GM19395 (cell line): ENCODE results near the gene CHRNA7.

Experiments
- ATAC-seq: cut with Tn5 transposase; IDR thresholded peaks from one replicate; pipeline ENCODE4 v1.9.1; 2021; ENCODE audit warnings: mild to moderate bottlenecking, moderate library complexity; ENCODE audit not compliant: unreplicated experiment

CHRNA7 gene

DNA sequence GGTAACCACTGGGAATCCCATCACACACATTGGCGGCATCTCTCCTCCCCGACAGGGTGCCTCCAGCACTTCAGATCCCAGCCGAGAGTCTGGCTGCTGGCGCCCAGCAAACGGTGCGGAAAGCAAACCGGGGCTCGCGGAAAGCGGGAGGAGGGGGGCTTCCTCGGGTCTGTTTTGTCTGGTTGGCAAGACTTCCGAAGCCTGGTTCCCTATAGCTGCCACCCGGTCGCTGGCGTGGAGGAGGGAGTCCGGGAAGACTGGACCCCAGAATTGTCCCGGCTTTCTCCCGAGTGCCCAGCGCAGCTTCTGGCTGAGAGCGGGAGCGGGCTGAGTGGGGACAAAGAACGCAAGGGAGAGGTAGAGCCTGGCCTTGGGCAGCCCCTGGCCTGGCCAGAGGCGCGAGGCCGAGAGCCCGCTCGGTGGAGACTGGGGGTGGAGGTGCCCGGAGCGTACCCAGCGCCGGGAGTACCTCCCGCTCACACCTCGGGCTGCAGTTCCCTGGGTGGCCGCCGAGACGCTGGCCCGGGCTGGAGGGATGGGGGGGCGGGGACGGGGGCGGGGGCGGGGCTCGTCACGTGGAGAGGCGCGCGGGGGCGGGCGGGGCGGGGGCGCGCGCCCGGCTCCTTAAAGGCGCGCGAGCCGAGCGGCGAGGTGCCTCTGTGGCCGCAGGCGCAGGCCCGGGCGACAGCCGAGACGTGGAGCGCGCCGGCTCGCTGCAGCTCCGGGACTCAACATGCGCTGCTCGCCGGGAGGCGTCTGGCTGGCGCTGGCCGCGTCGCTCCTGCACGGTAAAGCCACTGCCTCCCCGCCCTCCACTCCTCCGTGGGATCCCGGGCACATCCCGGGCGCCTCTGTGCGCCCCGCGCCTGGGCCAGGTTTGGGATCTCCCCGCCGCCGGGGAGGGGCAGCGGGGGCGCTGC, at the start of gene CHRNA7:
Gene CHRNA7 (plus strand): TSS at position 654 of the 920 bp plus-strand sequence. CDS start 80 bp downstream, at position 734.
- ATAC-seq: no peak

DNA sequence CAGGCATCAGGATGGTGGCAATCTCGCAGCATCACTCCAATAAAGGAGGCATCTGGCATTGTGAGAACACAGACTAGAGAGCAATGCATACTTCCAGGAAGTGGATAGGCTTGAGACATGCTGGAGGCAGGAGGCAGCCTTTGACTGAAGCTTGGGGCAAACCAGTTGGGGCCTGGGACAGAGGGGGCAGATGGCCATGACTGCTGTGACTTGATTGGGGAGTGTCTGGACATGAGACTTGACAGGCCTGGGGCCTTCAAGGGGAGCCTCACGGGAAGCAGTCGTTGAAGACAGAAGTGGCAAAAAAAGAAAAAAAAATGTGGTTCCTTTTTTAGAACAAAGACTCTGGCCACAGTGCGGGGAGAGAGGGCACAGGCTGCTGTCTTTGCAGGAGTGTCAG, 44.7 kb upstream of the CHRNA7 start:
- ATAC-seq: no peak

DNA sequence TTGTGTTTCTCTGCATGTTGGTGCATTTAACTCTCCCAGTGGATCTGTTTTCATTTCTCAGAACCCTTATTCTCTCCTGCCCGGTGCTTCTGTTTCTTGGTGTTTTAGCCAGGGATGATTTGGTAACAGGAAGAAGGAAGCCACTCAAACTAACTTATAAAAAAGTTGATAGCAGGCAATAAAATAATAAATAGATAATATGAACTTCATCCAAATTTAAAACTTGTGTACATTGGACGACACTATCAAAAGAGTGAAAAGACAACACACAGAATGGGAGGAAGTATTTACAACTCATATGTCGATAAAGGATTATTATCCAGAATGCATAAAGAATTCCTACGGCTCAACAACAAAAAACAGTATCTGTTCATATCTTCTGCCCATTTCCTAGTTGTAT, 37.3 kb upstream of the CHRNA7 start:
- no peak for ATAC-seq

DNA sequence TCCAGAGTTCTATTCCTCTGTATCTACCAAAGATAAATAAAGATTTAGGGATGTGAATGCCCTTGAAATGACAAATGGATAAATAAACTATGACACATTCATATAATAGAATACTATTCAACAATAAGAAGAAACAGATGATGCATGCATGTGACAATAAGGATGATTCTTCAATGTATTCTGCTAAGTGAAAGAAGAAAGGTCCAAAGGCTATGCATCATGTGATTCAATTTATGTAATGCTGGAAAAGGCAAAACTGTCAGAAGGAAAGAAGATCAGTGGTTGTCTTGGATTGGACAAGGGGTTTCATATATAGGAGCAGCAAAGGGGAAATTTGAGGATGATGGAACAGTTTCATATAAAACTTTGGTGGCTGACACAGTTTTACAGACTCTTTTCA, 32.6 kb upstream of the CHRNA7 start:
- no peak for ATAC-seq

DNA sequence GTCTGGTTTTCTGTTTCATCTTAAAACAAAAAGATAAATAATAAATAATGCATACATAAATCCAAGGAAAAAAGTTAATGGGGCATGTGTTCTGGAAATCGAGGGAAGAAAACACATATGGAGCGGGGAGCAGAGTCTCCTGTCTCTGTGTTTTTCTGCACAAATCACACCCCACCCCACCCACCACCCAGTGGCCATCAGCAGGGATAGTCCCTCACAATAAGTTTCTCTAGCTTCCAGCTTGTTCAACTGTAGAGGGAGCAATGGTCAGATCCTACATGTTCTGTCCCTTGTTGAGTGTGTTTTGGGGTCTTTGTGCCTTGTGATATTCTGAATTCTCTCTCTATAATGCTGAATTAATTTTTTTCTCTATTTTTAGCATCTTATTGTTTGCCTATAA, 26.8 kb upstream of the CHRNA7 start:
- ATAC-seq: no peak

DNA sequence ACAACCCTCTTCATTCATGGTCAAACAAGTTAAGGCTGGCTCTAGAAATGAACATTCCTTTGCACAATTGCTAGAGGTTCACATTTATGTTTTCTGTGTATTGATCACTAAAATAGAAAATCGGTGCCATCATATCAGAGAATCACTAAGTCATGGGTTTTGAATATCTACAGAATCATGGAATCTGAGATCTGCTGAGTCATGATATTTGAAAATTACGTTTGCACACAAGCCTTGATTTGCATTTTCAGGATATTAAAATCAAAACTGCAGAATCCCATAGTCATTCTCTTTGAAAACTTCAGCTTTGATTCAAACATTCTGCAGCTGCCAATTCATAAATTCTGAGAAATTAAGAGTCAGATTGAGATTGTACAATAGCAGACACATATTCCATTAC, 26.1 kb upstream of the CHRNA7 start:
- no peak for ATAC-seq

DNA sequence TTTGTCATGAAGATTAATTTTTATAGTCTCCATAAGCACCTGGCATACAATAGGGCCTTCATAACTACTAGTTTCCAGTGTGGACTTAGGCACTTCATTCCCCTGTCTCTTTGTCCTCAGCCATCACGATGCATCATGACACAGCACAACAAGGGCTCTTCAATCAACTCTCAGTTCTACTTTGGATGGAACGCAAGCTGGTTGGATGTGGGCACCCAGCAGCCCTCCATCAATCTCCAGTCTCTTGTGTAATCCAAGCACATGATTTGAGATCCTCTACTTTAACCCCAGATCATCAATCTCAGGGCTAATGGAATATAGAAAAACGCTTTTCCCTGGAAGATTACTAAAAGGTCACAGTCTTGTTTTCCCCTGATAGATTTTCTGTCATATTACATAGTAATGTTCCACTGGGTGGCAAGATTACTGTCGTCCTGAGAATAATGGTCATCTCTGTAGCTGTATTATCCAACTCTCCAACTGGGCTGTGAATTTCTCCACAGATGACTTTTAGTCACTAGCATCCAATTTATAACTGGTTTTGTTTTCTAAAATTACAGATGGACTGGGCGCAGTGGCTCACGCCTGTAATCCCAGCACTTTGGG, 22.9 kb upstream of the CHRNA7 start:
- ATAC-seq: no peak

DNA sequence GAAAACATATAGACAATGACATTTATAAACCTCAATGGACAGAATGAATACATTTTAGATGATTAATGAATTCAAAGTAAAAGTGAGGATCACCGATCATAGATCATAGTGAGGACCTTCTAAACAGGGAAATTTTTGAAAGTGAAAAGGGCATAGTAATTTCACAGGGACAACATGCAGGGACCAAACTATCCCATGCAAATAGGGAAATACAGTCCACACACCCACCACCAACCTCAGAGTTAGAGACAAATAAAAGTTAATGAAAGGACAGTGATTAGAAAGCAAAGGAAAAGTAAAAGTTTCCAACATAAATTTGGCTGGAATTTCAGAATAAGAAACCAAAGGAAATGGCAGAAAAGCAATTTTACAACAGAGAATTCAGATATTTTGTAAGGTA, 15.4 kb upstream of the CHRNA7 start:
- ATAC-seq: no peak

DNA sequence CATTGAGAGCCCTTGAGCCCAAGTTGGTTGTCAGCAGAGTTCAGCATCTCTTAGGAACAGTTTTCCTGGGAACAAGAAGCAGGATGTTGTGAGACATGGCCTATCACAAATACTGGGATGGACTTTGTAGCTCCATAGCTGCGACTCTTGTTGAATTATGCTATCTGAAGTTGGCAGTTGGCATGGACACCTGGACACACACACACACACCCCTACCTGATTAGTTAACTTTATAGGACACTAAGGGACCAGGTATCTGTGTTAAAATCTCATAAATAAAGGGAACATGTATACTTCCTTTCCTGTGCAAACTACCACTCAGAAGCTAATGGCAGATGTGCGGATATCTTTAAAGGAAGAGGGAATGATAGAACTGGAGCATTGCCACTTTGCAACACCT, 10.2 kb upstream of the CHRNA7 start:
- no peak for ATAC-seq

DNA sequence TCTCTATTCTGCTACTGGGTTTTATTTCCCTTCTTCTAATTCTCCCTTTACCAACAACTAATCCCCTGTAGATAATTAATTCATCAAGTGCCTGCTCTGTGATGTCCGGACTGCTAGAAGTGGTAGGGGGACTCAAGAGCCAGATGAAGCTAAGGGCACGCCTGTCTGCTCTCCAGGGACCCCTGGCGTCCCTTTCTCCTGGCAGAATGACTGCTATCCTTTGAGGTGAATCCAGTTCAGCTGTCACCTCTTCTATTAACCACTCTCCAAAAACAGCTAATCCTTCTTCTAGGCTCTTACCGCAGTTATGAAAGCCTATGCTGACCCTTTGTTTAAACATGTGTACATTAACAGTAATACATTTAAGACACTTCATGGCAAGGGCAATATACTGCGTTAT, 1.4 kb upstream of the CHRNA7 start:
- no peak for ATAC-seq

DNA sequence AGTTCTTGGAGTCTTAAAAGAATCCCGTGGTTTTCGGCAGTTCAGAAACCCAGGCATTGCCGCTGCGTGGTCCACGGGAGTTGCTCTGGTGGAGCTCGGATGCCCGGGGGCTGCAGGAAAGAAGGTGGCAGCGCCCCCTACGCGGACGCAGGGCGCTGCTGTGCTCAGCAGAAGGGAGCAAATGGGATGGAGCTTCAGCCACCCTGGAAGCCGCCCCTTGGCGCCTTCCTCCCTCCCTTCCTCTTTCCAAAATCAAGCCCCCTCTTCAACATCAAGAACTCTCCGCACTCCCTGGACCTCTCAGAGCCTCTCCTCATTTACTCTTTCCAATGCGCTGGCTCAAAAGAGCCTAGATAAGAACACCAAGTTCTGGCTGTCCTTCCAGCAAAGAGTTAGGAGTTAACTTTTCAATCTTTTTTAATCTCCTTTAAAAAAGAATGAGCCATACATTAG, 880 bp upstream of the CHRNA7 start:
- ATAC-seq: no peak

DNA sequence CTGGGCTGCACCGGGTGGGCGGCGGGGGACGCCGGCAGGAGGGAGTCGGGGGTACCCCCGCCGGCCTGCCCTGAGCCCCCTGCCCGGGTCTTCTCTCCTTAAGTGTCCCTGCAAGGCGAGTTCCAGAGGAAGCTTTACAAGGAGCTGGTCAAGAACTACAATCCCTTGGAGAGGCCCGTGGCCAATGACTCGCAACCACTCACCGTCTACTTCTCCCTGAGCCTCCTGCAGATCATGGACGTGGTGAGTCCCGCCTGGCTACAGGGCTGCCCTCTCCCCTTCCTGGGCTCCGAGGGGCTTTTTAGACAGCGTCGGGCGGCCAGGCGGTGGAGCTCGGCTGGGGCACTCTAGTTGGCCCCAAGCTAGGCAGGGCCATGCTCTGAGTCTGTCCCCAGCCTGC, 480 bp downstream of the CHRNA7 start:
- no peak for ATAC-seq

DNA sequence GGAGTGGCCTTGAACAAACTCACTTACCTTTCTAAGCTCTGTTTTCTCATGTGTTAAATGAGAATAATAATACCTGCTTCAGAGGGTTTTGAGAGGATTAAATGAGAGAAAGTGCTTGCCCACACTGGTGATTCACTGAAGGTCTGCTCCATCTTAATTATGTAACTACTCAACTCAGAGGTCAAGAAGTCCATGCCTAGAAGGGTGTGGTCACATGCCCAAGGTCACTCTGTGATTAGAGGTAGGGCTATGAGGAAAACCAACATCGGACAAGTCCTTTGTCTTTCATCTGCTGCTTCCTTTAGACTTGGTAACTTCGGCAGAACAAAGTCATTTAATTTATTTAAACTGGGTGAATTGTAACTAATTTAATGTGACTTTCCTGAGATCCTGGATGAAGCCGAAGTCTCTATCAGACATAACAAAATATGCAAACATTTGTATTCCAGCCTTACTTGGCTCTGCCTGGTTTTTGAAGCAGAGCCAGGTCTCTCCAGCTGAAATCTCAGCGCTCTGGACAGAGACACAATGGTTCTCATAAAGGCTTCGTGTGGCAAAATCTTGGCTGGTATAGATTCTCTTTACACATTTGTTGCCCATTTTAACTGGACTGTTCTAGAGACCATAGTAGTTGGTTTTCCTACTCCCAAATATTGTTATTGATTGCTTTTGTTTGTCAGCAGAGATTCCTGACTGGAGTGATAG, 3.0 kb downstream of the CHRNA7 start:
- no peak for ATAC-seq

DNA sequence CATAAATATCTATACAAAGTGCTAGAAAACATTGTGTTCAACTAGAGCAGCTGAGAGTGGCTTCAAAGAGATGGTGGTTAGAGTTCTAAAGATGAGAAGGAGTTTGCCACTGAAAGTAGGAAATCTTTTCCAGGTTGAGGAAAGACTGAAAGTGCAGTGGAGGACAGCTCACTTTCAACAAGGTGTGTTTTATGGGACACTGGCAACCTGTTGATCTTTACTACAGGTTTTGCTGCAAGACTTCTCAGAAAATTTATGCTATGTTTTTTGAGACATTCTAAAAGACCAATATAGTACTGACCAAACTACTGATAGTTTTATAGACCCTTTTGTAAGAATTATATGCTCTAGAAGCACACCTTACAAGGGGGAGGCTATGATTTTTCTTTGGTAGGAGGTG, 3.8 kb downstream of the CHRNA7 start:
- ATAC-seq: no peak

DNA sequence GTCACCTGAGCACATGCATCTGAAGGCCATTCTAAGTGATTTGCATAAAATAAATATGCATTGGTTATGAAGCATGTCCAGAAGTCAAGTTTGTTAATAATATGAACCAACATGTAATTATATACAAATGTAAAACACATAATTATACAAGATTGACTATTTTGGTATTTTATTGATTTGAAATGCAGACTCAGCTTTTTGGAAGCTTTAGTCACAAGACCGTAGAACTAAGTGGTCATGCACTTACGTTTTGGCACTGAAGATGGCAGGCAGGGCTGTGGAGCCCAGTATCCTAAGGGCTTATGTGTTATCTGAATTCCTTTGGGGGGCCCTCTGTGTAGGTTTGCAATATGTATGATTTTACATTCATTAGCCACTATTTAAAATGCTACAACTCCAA, 5.0 kb downstream of the CHRNA7 start:
- ATAC-seq: no peak

DNA sequence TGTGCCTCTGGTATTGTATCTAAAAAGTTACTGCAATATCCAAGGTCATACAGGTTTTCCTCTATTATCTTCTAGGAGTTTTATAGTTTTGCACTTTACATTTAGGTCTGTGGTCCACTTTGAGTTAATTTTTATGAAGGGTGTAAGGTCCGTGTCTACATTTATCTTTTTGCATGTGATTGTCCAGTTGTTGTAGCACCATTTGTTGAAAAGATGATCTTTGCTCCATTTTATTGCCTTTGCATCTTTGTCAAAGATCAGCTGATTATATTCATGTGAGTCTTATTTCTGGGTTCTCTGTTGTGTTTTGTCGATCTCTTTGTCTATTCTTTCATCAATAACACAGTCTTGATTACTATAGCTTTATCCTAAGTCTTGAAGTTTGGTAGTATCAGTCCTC, 6.7 kb downstream of the CHRNA7 start:
- ATAC-seq: no peak

DNA sequence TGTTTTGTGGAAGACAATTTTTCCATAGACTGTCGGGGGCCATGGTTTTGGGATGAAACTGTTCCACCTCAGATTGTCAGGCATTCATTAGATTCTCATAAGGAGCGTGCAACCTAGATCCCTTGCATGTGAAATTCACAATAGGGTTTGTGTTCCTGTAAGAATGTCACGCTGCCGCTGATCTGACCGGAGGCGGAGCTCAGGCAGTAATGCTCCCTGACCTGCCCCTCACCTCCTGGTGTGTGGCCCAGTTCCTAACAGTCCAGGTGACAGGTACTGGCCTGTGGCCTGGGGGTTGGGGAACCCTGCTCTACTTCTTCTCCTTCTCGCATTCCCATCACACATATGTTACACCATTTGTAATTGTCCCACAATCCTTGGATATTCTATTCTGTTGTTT, 11.0 kb downstream of the CHRNA7 start:
- ATAC-seq: no peak

DNA sequence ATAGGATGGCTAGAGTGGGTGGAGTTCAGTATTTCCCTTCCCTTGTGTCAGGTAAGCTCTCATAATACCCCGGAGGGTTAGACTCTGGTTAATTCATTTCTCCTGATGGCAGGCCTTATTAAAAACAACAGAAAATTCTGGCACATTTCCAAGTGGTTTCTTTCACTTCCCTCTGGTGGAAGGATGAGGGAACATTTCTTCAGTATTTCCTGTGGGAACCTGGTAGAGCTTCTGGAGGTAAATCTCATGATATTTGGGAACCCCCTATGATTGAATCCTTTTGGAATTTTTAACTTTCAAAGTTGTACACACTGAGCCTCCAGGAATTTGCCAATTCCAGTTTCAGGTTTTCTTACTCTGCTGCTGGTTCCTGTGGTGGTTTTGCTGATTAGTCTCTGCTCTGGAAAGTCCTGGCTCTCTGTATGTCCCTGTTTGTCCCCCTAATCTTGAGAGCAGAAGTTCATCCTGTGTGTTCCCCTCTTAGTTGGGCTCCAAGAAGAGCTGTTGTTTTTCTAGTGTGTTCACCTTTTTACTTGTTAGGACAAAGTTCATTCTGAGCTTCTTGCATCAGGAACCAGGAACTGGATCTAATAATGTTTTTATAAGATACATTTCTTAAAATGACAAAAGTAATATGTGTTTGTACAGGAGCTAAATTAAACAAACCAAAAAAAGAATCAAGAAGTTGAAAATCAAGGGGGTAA, 12.1 kb downstream of the CHRNA7 start:
- ATAC-seq: no peak

DNA sequence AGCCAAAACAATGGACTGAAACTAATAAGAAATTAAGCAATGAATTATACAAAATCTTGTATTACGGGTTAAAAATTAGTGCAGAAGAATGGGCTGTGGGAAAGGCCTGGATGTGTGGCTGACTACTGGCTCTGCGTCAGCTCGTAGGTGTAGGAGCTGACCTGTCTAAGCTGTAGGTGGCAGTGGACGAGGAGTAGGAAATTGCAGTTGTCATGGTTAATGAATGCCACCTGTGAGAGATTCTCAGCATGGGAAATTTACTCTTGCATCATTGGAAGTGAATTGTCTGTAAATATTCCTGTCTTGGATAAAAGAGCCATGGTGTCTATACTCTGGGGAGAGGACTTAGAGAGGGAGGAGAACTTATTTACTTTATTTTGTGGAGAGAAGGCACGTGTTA, 23.4 kb downstream of the CHRNA7 start:
- ATAC-seq: no peak

DNA sequence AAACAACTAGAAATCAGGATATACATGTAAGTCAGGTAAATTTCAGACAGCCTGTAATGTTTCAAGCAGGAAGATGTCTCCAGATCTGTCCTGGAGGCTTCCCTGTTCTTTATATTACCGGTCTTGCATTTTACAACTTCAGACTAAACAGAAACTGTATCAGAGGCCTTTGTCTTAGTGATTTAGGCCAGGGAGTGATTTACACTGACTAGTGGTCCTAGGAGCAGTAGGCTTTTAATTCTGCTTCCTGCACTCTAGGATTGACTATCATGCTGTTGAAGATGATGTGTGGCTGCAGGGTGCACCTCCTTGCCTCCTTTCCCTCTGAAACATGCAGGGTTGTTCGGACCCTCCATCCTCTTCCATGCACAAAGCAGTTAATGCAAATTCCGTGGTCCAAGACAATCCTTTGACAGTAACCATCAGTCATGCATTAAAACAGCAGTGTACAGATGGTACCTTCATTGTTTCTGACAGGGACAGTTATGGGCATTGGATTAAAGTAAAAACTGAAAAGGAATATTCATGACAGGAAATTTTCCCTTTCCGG, 27.6 kb downstream of the CHRNA7 start:
- no peak for ATAC-seq

DNA sequence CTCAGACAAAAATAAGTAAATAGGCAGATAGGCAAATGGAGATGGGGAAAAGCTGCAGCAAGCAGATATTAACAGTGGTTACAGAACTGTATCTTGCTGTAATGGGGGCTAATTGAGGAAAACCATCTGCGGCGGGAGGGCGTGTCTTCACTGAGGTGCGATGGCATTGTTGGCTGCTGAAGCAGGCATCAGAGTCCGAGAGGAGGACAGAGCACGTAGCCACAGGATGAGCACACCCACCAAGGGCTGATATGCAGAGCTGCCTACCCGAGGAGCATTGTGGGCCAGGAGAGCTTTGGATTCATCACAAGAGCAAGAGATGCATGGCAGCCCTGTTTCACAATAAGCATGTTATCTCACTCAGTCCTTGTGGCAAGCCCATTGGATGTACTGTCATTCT, 30.4 kb downstream of the CHRNA7 start:
- ATAC-seq: no peak
